HCT116 (cell line): ENCODE measurements around the gene LSAMP. TPM values are rescaled to one million over a fixed set of nuclear protein-coding genes. Genes with fewer than 3 reads are reported as not detected.

Experiments
- ATAC-seq: fragments of 200-7000 bp; cut with Tn5 transposase; 2 replicates; pipeline ENCODE4 v1.9.1; 2020; ENCODE audit warnings: mild to moderate bottlenecking, moderate library complexity
- BruUV-seq: library from RNA; stranded (reverse); fragments of 400-500 nt; replicated peaks from 2 replicates; lab custom pipeline; 2021; lab: Mats Ljungman, UMichigan
- CTCF ChIA-PET: fragments of 300-600 bp; sonication (Branson Sonifier 250); formaldehyde crosslinking; loops from one replicate; lab custom pipeline; 2021; ENCODE audit warnings: antibody characterized with exemption; lab: Charles Lee
- POLR2A ChIA-PET: fragments of 300-600, 350-600 bp; sonication (Branson Sonifier 250); formaldehyde crosslinking; loops from one replicate; lab custom pipeline; 2021; ENCODE audit warnings: antibody characterized with exemption; lab: Charles Lee
- RAD21 ChIA-PET, 2 experiments: fragments of 300-600 bp; sonication (Branson Sonifier 250); formaldehyde crosslinking; loops; one replicate each; lab custom pipeline; 2023; ENCODE audit warnings: low total read pairs in 2 of 2; ENCODE audit not compliant: uncharacterized antibody in 2 of 2, unreplicated experiment in 2 of 2, low non-redundant PET in 1 of 2; lab: Charles Lee
- DNase-seq: peaks from one replicate; pipeline ENCODE4 v3.0.0-alpha.2; 2010; ENCODE audit warnings: low read depth, low spot score
- H2AFZ ChIP-seq: fragments of 200-600 bp; shearing (Covaris generic), sonication (generic); 2 replicates; pipeline ENCODE4 v1.6.1; 2017; ENCODE audit warnings: low read depth, mixed run types, mixed read lengths, antibody characterized with exemption, low read length; ENCODE audit not compliant: poor library complexity, severe bottlenecking
- H3K27ac ChIP-seq: 2 replicates; pipeline ENCODE4 v1.5.1; 2012; ENCODE audit warnings: low read depth, low read length
- H3K27me3 ChIP-seq: fragments of 200-600 bp; sonication (generic); 2 replicates; pipeline ENCODE4 v1.6.1; 2016; ENCODE audit warnings: mixed run types, low read length, mixed read lengths; ENCODE audit not compliant: insufficient read depth
- H3K36me3 ChIP-seq, 2 experiments: fragments of 200-500 bp in 1 of 2; fragments of 200-600 bp in 1 of 2; sonication (Bioruptor generic) in 1 of 2; sonication (generic) in 1 of 2; 2 replicates each; pipeline versions ENCODE4 v1.5.1 to v1.6.1; 2014 to 2016; ENCODE audit warnings: low read length in 2 of 2, inconsistent platforms in 1 of 2, mixed read lengths in 1 of 2, mixed run types in 1 of 2; ENCODE audit not compliant: insufficient read depth in 2 of 2, control insufficient read depth in 1 of 2
- H3K4me1 ChIP-seq, 2 experiments: fragments of 200-600 bp in 1 of 2; sonication (generic) in 1 of 2; 2 replicates each; pipeline versions ENCODE4 v1.5.1 to v1.6.1; 2012 to 2017; ENCODE audit warnings: low read length in 2 of 2, inconsistent platforms in 1 of 2, mild to moderate bottlenecking in 1 of 2, mixed read lengths in 1 of 2, mixed run types in 1 of 2, moderate library complexity in 1 of 2; ENCODE audit not compliant: insufficient read depth in 2 of 2, control insufficient read depth in 1 of 2
- H3K4me2 ChIP-seq: fragments of 200-600 bp; sonication (generic); 2 replicates; pipeline ENCODE4 v1.6.1; 2017; ENCODE audit warnings: mixed run types, low read length, mixed read lengths
- H3K4me3 ChIP-seq, 2 experiments: fragments of 200-600 bp in 1 of 2; sonication (generic) in 1 of 2; replicated peaks in 1 of 2; 2 replicates each; pipeline ENCODE4 v1.5.1; 2011 to 2016; ENCODE audit warnings: low read length in 2 of 2, control low read depth in 1 of 2, low read depth in 1 of 2, mild to moderate bottlenecking in 1 of 2, mixed read lengths in 1 of 2, mixed run types in 1 of 2
- H3K79me2 ChIP-seq: fragments of 200-600 bp; sonication (generic); 2 replicates; pipeline ENCODE4 v1.6.1; 2017; ENCODE audit warnings: mild to moderate bottlenecking, mixed run types, low read length, moderate library complexity, mixed read lengths; ENCODE audit not compliant: insufficient read depth
- H3K9ac ChIP-seq: fragments of 200-600 bp; sonication (generic); 2 replicates; pipeline ENCODE4 v1.6.1; 2016; ENCODE audit warnings: low read length, mixed read lengths
- H3K9me2 ChIP-seq: fragments of 200-600 bp; sonication (generic), shearing (Covaris generic); 2 replicates; pipeline ENCODE4 v1.6.1; 2017; ENCODE audit warnings: mixed run types, mild to moderate bottlenecking, moderate library complexity; ENCODE audit not compliant: insufficient read depth
- H3K9me3 ChIP-seq, 2 experiments: fragments of 200-500 bp in 1 of 2; fragments of 200-600 bp in 1 of 2; sonication (Bioruptor generic) in 1 of 2; sonication (generic) in 1 of 2; 2 replicates each; pipeline ENCODE4 v1.6.1; 2014 to 2017; ENCODE audit warnings: low read length in 2 of 2, mixed read lengths in 2 of 2, inconsistent platforms in 1 of 2, low read depth in 1 of 2, mild to moderate bottlenecking in 1 of 2, mixed run types in 1 of 2, moderate library complexity in 1 of 2; ENCODE audit not compliant: control insufficient read depth in 1 of 2, insufficient read depth in 1 of 2
- H4K20me1 ChIP-seq: fragments of 200-600 bp; sonication (generic), shearing (Covaris generic); 2 replicates; pipeline ENCODE4 v1.6.1; 2017; ENCODE audit warnings: mixed run types, mild to moderate bottlenecking, moderate library complexity; ENCODE audit not compliant: insufficient read depth
- CEBPB ChIP-seq: IDR thresholded peaks from 2 replicates; pipeline ENCODE4 v1.6.1; 2012; ENCODE audit warnings: low read depth
- ELF1 ChIP-seq: IDR thresholded peaks from 2 replicates; pipeline ENCODE4 v1.6.1; 2012; ENCODE audit warnings: low read depth, borderline replicate concordance
- EZH2 ChIP-seq: fragments of 200-600 bp; sonication (generic); IDR thresholded peaks from 2 replicates; pipeline ENCODE4 v1.6.1; 2017; ENCODE audit warnings: antibody characterized with exemption, mixed run types
- POLR2A ChIP-seq: IDR thresholded peaks from 2 replicates; pipeline ENCODE4 v1.7.0; 2011; ENCODE audit warnings: borderline replicate concordance; ENCODE audit not compliant: insufficient read depth, insufficient read length; ENCODE audit errors: extremely low read depth
- RAD21 ChIP-seq: IDR thresholded peaks from 2 replicates; pipeline ENCODE4 v1.6.1; 2012; ENCODE audit warnings: low read depth, mild to moderate bottlenecking
- SIN3A ChIP-seq: IDR thresholded peaks from 2 replicates; pipeline ENCODE4 v1.6.1; 2012; ENCODE audit warnings: low read depth
- SP1 ChIP-seq: IDR thresholded peaks from 2 replicates; pipeline ENCODE4 v1.6.1; 2012; ENCODE audit warnings: low read depth
- YY1 ChIP-seq: IDR thresholded peaks from 2 replicates; pipeline ENCODE4 v1.6.1; 2011; ENCODE audit warnings: low read length, low read depth, moderate library complexity, mild to moderate bottlenecking; ENCODE audit not compliant: insufficient replicate concordance; ENCODE audit errors: extremely low read depth
- ZNF274 ChIP-seq: fragments of 200-500 bp; sonication (Bioruptor generic); IDR thresholded peaks from 2 replicates; pipeline ENCODE4 v1.6.1; 2014; ENCODE audit warnings: mild to moderate bottlenecking, low read depth, low read length, inconsistent platforms
- intact Hi-C: fragments of 100-400 bp; cut with micrococcal nuclease; formaldehyde crosslinking; loops from 2 replicates; pipeline ENCODE4 v1.10.0; 2022
- total RNA-seq: library from RNA; stranded (reverse); gene quantifications from one replicate; pipeline ENCODE4 v1.2.1, GENCODE V29; 2021; ENCODE audit not compliant: unreplicated experiment
- TF ChIP-seq, protein P1 (sequence below): IDR thresholded peaks from 2 replicates; pipeline ENCODE4 v1.6.1; 2012
- TF ChIP-seq, protein P2 (sequence below), 3 experiments: fragments of 200-600 bp in 1 of 3; sonication (generic) in 1 of 3; IDR thresholded peaks in 2 of 3; conservative IDR thresholded peaks in 1 of 3; 2 replicates each; pipeline ENCODE4 v1.5.1; 2012 to 2017; ENCODE audit warnings: low read depth in 2 of 3, low read length in 2 of 3, antibody characterized with exemption in 1 of 3, borderline replicate concordance in 1 of 3, control low read depth in 1 of 3, mild to moderate bottlenecking in 1 of 3, mixed read lengths in 1 of 3, mixed run types in 1 of 3, moderate library complexity in 1 of 3; ENCODE audit not compliant: insufficient read depth in 1 of 3

LSAMP gene
- total RNA-seq, 1 experiment from 2014 or later, result 0.25 TPM

DNA sequence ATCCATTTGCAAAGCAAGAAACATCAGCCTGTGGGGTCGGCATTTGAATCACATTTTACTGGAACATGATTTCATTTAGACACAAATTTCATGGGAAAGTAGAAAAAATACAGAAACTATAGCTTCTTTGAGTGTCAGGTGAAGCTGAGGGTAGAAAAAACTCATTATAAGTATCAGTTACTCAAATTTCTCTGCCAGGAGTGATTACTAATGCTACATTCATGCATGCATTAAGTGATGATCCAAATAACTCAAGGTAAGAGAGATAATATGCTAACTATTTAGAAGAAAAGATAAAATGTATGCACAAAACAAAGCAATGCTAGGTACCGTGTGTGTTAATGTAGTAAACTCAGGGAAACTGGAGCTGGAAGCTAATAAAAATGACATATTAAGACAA, 416.0 kb downstream of the LSAMP start (continued):
- TF ChIP-seq ZNF274 (no peak), EZH2 (no peak)

GRCh38 chr3:116028157-116028556, 417.1 kb downstream of the LSAMP start:
- no peak overlapping the region for H3K27ac ChIP-seq
- H3K4me1 ChIP-seq, result no peaks in the 10 kb centered on the region
- H3K4me2 ChIP-seq, result no peak overlapping the region
- H3K9ac ChIP-seq, result no peak overlapping the region
- H3K9me2 ChIP-seq, result no peaks in the 10 kb centered on the region
- CTCF ChIA-PET, result no interaction called here
- no peak for ATAC-seq
- POLR2A ChIA-PET, result no interaction called here
- H3K9me3 ChIP-seq, result no peaks in the 10 kb centered on the region
- no peaks in the 10 kb centered on the region for H3K36me3 ChIP-seq
- no TSS peak for BruUV-seq
- no peaks in the 10 kb centered on the region for H3K79me2 ChIP-seq
- no peak for DNase-seq
- intact Hi-C loops, result no loop called here
- no peaks in the 10 kb centered on the region for H4K20me1 ChIP-seq
- H3K27me3 ChIP-seq, result no peaks in the 10 kb centered on the region; the same call in 1 of the 2 replicates
- H2AFZ ChIP-seq, result no peak overlapping the region
- no peak overlapping the region for H3K4me3 ChIP-seq
- RAD21 ChIA-PET, result no interaction called here
- TF ChIP-seq POLR2A, result no peak
- TF ChIP-seq ELF1, result no peak
- no peak for TF ChIP-seq ZNF274
- TF ChIP-seq, protein P1, sequence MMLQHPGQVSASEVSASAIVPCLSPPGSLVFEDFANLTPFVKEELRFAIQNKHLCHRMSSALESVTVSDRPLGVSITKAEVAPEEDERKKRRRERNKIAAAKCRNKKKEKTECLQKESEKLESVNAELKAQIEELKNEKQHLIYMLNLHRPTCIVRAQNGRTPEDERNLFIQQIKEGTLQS, result no peak
- TF ChIP-seq YY1, result no peak
- no peak for TF ChIP-seq SIN3A
- TF ChIP-seq, protein P2, sequence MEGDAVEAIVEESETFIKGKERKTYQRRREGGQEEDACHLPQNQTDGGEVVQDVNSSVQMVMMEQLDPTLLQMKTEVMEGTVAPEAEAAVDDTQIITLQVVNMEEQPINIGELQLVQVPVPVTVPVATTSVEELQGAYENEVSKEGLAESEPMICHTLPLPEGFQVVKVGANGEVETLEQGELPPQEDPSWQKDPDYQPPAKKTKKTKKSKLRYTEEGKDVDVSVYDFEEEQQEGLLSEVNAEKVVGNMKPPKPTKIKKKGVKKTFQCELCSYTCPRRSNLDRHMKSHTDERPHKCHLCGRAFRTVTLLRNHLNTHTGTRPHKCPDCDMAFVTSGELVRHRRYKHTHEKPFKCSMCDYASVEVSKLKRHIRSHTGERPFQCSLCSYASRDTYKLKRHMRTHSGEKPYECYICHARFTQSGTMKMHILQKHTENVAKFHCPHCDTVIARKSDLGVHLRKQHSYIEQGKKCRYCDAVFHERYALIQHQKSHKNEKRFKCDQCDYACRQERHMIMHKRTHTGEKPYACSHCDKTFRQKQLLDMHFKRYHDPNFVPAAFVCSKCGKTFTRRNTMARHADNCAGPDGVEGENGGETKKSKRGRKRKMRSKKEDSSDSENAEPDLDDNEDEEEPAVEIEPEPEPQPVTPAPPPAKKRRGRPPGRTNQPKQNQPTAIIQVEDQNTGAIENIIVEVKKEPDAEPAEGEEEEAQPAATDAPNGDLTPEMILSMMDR (IDR thresholded peaks at IDR 0.05 in 2 of 3, conservative IDR thresholded peaks at IDR 0.05 in 1 of 3; ENCODE audit: borderline replicate concordance in 1 of 3, insufficient read depth in 1 of 3, low read depth in 2 of 3, low read length in 2 of 3), result no peak
- no peak for TF ChIP-seq CEBPB
- no peak for TF ChIP-seq RAD21
- TF ChIP-seq SP1, result no peak
